NT2/D1 (cell line): ENCODE measurements around the gene OPALIN.

Experiments
- SUZ12 ChIP-seq: IDR thresholded peaks from 2 replicates; pipeline ENCODE4 v1.6.1; 2011; ENCODE audit not compliant: insufficient read length, insufficient read depth; ENCODE audit errors: extremely low read depth
- YY1 ChIP-seq: IDR thresholded peaks from 2 replicates; pipeline ENCODE4 v1.6.1; 2011; ENCODE audit not compliant: insufficient read length, insufficient read depth
- ZNF274 ChIP-seq: IDR thresholded peaks from 2 replicates; pipeline ENCODE4 v1.6.1; 2011; ENCODE audit warnings: mild to moderate bottlenecking, low read depth, low read length

DNA sequence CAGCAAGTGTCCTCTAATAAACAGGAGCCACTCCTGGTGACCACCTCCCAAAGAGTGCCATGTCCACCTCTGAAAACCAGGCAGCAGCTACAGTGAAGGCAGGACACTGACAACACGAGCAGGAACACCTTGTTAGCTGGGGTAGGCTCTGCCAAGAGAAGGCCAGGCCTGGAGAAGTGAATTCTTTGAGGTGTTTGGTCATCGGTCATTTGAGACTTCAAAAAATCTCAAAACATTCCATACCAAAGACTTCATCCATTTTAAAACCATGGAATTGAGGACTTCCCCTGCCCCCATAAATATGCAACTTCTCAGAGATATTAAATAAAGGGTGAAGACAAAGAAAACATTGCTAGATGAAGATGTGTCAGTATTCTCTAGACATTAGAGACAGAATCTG lies 28.4 kb upstream of the OPALIN start:
- TF ChIP-seq ZNF274, result no peak
- TF ChIP-seq YY1, result no peak
- no peak for TF ChIP-seq SUZ12
